ENCODE data around the gene IGSF10. TPM values are rescaled to one million over a fixed set of nuclear protein-coding genes. Genes with fewer than 3 reads are reported as not detected.

IGSF10 gene
- total RNA-seq, 4 donors from 2014 or later = 0.16 to 0.82 (median 0.16) TPM; not detected in 1

DNA sequence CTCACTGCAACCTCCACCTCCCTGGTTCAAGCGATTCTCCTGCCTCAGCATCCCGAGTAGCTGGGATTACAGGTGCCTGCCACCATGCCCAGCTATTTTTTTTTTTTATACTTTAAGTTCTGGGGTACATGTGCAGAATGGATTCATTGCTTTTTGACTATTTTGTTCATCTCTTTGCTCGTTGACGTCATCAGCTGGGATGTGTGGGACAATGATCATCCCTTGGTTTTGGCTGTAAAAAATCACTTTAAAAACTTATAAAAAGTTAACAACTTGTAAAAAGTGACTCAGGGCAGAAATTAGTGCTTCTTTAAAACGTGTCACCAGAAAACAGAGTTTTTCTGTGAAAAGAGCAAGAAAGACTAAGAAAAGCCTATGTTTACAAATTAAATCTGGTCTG is 37.8 kb downstream of the IGSF10 start:
- ATAC-seq = no peak
- in situ Hi-C loops (cut with MboI; ENCODE audit: low sequenced_read_pairs in 4 of 4) (no loop called here), intact Hi-C loops (cut with DNase I; ENCODE audit: low total_unique reads) (no loop called here)
- H3K4me1 ChIP-seq = no peaks in the 10 kb centered on the region
- no peak overlapping the region for H3K27ac ChIP-seq
- DNase-seq = no peak
- H3K36me3 ChIP-seq = no peaks in the 10 kb centered on the region
- no peaks in the 10 kb centered on the region for H3K9me3 ChIP-seq
- TF ChIP-seq, protein P1, sequence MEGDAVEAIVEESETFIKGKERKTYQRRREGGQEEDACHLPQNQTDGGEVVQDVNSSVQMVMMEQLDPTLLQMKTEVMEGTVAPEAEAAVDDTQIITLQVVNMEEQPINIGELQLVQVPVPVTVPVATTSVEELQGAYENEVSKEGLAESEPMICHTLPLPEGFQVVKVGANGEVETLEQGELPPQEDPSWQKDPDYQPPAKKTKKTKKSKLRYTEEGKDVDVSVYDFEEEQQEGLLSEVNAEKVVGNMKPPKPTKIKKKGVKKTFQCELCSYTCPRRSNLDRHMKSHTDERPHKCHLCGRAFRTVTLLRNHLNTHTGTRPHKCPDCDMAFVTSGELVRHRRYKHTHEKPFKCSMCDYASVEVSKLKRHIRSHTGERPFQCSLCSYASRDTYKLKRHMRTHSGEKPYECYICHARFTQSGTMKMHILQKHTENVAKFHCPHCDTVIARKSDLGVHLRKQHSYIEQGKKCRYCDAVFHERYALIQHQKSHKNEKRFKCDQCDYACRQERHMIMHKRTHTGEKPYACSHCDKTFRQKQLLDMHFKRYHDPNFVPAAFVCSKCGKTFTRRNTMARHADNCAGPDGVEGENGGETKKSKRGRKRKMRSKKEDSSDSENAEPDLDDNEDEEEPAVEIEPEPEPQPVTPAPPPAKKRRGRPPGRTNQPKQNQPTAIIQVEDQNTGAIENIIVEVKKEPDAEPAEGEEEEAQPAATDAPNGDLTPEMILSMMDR (IDR thresholded peaks at IDR 0.05 in 4 of 5, conservative IDR thresholded peaks at IDR 0.05 in 1 of 5) = no peak
- TF ChIP-seq POLR2A (IDR thresholded peaks at IDR 0.05) = no peak
- no peak overlapping the region for H3K4me3 ChIP-seq
- H3K27me3 ChIP-seq = no peaks in the 10 kb centered on the region

DNA sequence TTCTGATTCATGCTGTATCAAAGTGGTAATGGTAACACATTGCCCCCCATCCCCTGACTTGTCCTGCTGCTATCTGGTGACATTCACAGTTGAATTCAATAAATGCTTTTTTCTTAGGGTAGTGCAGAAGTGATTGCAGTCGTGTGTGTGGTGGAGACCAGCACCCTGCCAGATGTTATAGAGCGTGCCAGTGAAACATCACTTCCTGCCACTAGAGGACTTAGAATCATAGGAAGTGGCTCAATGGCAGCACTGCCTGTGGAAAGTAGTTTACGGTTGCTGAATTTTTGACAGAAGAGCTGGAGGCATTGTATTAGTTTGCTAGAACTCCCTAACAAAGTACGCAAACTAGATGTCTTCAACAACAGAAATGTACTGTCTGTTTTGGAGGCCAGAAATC is 38.9 kb downstream of the IGSF10 start:
- Histone ChIP-seq H3K4me1 (no peaks in the 10 kb centered on the region), H3K4me3 (no peak overlapping the region), H3K36me3 (no peaks in the 10 kb centered on the region), H3K27ac (no peak overlapping the region), H3K27me3 (no peaks in the 10 kb centered on the region), H3K9me3 (no peaks in the 10 kb centered on the region)
- ATAC-seq (no peak), DNase-seq (no peak)
- in situ Hi-C loops (cut with MboI; ENCODE audit: low sequenced_read_pairs in 4 of 4) (no loop called here), intact Hi-C loops (cut with DNase I; ENCODE audit: low total_unique reads) (no loop called here)
- TF ChIP-seq POLR2A (IDR thresholded peaks at IDR 0.05) = no peak
- TF ChIP-seq, protein P1 (IDR thresholded peaks at IDR 0.05 in 4 of 5, conservative IDR thresholded peaks at IDR 0.05 in 1 of 5) = no peak

GRCh38 chr3:151419806-151420205 is 41.1 kb downstream of the IGSF10 start:
- in situ Hi-C loops (cut with MboI; ENCODE audit: low sequenced_read_pairs in 4 of 4) (no loop called here), intact Hi-C loops (cut with DNase I; ENCODE audit: low total_unique reads) (no loop called here)
- no peaks in the 10 kb centered on the region for H3K27me3 ChIP-seq
- H3K9me3 ChIP-seq = no peaks in the 10 kb centered on the region
- no peak overlapping the region for H3K4me3 ChIP-seq
- no peak for ATAC-seq
- H3K27ac ChIP-seq = no peak overlapping the region
- no peak for TF ChIP-seq POLR2A (IDR thresholded peaks at IDR 0.05)
- TF ChIP-seq, protein P1 (IDR thresholded peaks at IDR 0.05 in 4 of 5, conservative IDR thresholded peaks at IDR 0.05 in 1 of 5) = no peak
- H3K4me1 ChIP-seq = no peaks in the 10 kb centered on the region
- H3K36me3 ChIP-seq = no peaks in the 10 kb centered on the region
- no peak for DNase-seq

DNA sequence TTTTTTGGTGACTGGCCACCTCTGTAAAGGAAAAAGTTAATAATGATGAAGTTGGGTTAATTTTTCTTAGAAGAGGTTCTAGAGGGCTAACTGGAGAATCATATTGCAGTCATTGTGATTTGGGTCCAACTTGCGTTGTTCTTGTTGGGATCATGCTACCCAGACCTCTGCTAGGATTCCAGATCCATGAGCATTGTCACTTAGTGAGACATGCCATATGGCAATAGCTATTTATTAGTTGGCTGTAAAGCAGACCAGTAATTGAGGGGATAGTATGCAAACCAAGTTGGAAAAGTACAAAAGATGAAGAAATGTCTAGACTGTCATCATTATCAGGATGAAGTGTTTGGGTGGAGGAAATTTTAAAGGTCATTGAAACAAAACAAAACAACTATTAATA is 45.6 kb downstream of the IGSF10 start:
- no peaks in the 10 kb centered on the region for H3K4me1 ChIP-seq
- H3K36me3 ChIP-seq = no peaks in the 10 kb centered on the region
- H3K9me3 ChIP-seq = no peaks in the 10 kb centered on the region
- no peak for TF ChIP-seq POLR2A (IDR thresholded peaks at IDR 0.05)
- TF ChIP-seq, protein P1 (IDR thresholded peaks at IDR 0.05 in 4 of 5, conservative IDR thresholded peaks at IDR 0.05 in 1 of 5) = no peak
- intact Hi-C loops (cut with DNase I; ENCODE audit: low total_unique reads) = no loop called here
- no peak for DNase-seq
- H3K27ac ChIP-seq = no peak overlapping the region
- in situ Hi-C loops (cut with MboI; ENCODE audit: low sequenced_read_pairs in 4 of 4) = no loop called here
- H3K4me3 ChIP-seq = no peak overlapping the region
- no peak for ATAC-seq
- no peaks in the 10 kb centered on the region for H3K27me3 ChIP-seq

GRCh38 chr3:151412989-151413388 is 47.9 kb downstream of the IGSF10 start:
- in situ Hi-C loops (cut with MboI; ENCODE audit: low sequenced_read_pairs in 4 of 4) = no loop called here
- Histone ChIP-seq H3K27ac (no peak overlapping the region), H3K4me3 (no peak overlapping the region), H3K36me3 (no peaks in the 10 kb centered on the region), H3K27me3 (no peaks in the 10 kb centered on the region), H3K9me3 (no peaks in the 10 kb centered on the region), H3K4me1 (no peaks in the 10 kb centered on the region)
- DNase-seq (no peak), ATAC-seq (no peak)
- no peak for TF ChIP-seq POLR2A (IDR thresholded peaks at IDR 0.05)
- TF ChIP-seq, protein P1 (IDR thresholded peaks at IDR 0.05 in 4 of 5, conservative IDR thresholded peaks at IDR 0.05 in 1 of 5) = no peak
- intact Hi-C loops (cut with DNase I; ENCODE audit: low total_unique reads) = no loop called here
